OCI-LY7 (cell line): Measurements from ENCODE around the gene ADAM23. TPM values are rescaled to one million over a fixed set of nuclear protein-coding genes. Genes with fewer than 3 reads are reported as not detected.

Experiments
- BruUV-seq: library from RNA; stranded (reverse); fragments of 400-500 nt; replicated peaks from 2 replicates; lab custom pipeline; 2021; lab: Mats Ljungman, UMichigan
- CTCF ChIA-PET: fragments of 300-600 bp; sonication (Branson Sonifier 250); formaldehyde crosslinking; loops from one replicate; lab custom pipeline; 2022; ENCODE audit warnings: antibody characterized with exemption; ENCODE audit not compliant: unreplicated experiment; lab: Charles Lee
- POLR2A ChIA-PET: fragments of 300-600 bp; sonication (Branson Sonifier 250); formaldehyde crosslinking; loops from one replicate; lab custom pipeline; 2022; ENCODE audit warnings: antibody characterized with exemption; lab: Charles Lee
- DNase-seq: peaks from one replicate; pipeline ENCODE4 v3.0.0-alpha.2; 2015; ENCODE audit warnings: low spot score
- H2AFZ ChIP-seq: fragments of 200-600 bp; sonication (generic), shearing (Covaris generic); 2 replicates; pipeline ENCODE4 v1.6.1; 2014; ENCODE audit warnings: mild to moderate bottlenecking, antibody characterized with exemption, low read length, moderate library complexity
- H3K27ac ChIP-seq: fragments of 200-600 bp; sonication (generic); 2 replicates; pipeline ENCODE4 v1.5.1; 2014; ENCODE audit warnings: mixed run types, low read depth, mild to moderate bottlenecking, moderate library complexity, low read length, inconsistent platforms; ENCODE audit not compliant: poor library complexity, severe bottlenecking
- H3K36me3 ChIP-seq: fragments of 200-600 bp; sonication (generic); 2 replicates; pipeline ENCODE4 v1.6.1; 2014; ENCODE audit warnings: mild to moderate bottlenecking, antibody characterized with exemption, low read length, moderate library complexity, mixed read lengths; ENCODE audit not compliant: insufficient read depth
- H3K4me1 ChIP-seq: fragments of 200-600 bp; sonication (generic); 2 replicates; pipeline ENCODE4 v1.5.1; 2014; ENCODE audit warnings: mild to moderate bottlenecking, low read length; ENCODE audit not compliant: insufficient read depth, poor library complexity, severe bottlenecking
- H3K4me2 ChIP-seq: fragments of 200-600 bp; sonication (generic); 2 replicates; pipeline ENCODE4 v1.6.1; 2014; ENCODE audit warnings: mild to moderate bottlenecking, low read length
- H3K4me3 ChIP-seq: fragments of 200-600 bp; sonication (generic); 2 replicates; pipeline ENCODE4 v1.5.1; 2014; ENCODE audit warnings: mild to moderate bottlenecking, low read depth, low read length; ENCODE audit not compliant: poor library complexity, severe bottlenecking
- H3K79me2 ChIP-seq: fragments of 200-600 bp; sonication (generic); 2 replicates; pipeline ENCODE4 v1.6.1; 2016; ENCODE audit warnings: low read depth, mild to moderate bottlenecking, low read length, moderate library complexity, mixed read lengths; ENCODE audit not compliant: insufficient read depth
- H3K9me2 ChIP-seq: fragments of 200-600 bp; sonication (generic); 2 replicates; pipeline ENCODE4 v1.6.1; 2016; ENCODE audit warnings: mild to moderate bottlenecking, low read length, mixed read lengths; ENCODE audit not compliant: insufficient read depth
- H3K9me3 ChIP-seq: fragments of 200-600 bp; sonication (generic); 2 replicates; pipeline ENCODE4 v1.6.1; 2014; ENCODE audit warnings: mild to moderate bottlenecking, mixed run types, low read length, mixed read lengths
- H4K20me1 ChIP-seq: fragments of 200-600 bp; sonication (generic); 2 replicates; pipeline ENCODE4 v1.6.1; 2014; ENCODE audit warnings: mild to moderate bottlenecking, antibody characterized with exemption, low read length, moderate library complexity, mixed read lengths; ENCODE audit not compliant: insufficient read depth
- CTCF ChIP-seq: fragments of 200-600 bp; sonication (generic); conservative IDR thresholded peaks from 2 replicates; pipeline ENCODE4 v1.5.1; 2014; ENCODE audit warnings: mild to moderate bottlenecking, antibody characterized with exemption, low read length, moderate library complexity, mixed read lengths
- EZH2phosphoT487 ChIP-seq: fragments of 200-600 bp; sonication (generic); IDR thresholded peaks from 2 replicates; pipeline ENCODE4 v1.6.1; 2018; ENCODE audit warnings: low read depth, borderline replicate concordance, mild to moderate bottlenecking, mixed run types, antibody characterized with exemption, low read length, moderate library complexity, mixed read lengths
- intact Hi-C: fragments of 100-400 bp; cut with micrococcal nuclease; formaldehyde crosslinking; loops from one replicate; pipeline ENCODE4 v1.10.0; 2022; ENCODE audit not compliant: unreplicated experiment
- total RNA-seq, 2 experiments: library from RNA; depleted of rRNA in 1 of 2; stranded (reverse); fragments of >200 nt in 1 of 2; shearing (Covaris generic) in 1 of 2; gene quantifications; 2 replicates each; pipeline ENCODE4 v1.2.3, GENCODE V29; 2014 to 2022

The ADAM23 gene
- total RNA-seq, 2 experiments from 2014 or later, result 0.53 TPM; not detected in 1

- intact Hi-C loops, result no loop called here
- no peaks in the 10 kb centered on the region for H3K79me2 ChIP-seq
- no peaks in the 10 kb centered on the region for H3K9me3 ChIP-seq
- no peak overlapping the region for H3K4me3 ChIP-seq
- no peak overlapping the region for H2AFZ ChIP-seq
- H3K4me2 ChIP-seq, result no peak overlapping the region
- H3K36me3 ChIP-seq, result no peaks in the 10 kb centered on the region
- CTCF ChIA-PET, result no interaction called here
- DNase-seq, result no peak
- no peak for TF ChIP-seq EZH2phosphoT487
- no peaks in the 10 kb centered on the region for H4K20me1 ChIP-seq
- H3K27ac ChIP-seq, result no peak overlapping the region
- POLR2A ChIA-PET, result interaction anchor here (0.8 kb wide), 1 partner anchor 13 kb away, joined by 3 read pairs; no protein-coding TSS in a partner anchor
- H3K4me1 ChIP-seq, result no peaks in the 10 kb centered on the region
- H3K9me2 ChIP-seq, result no peaks in the 10 kb centered on the region
- no TSS peak for BruUV-seq
Observed at GRCh38 chr2:206488053-206488452, 44.7 kb downstream of the ADAM23 start.

DNA sequence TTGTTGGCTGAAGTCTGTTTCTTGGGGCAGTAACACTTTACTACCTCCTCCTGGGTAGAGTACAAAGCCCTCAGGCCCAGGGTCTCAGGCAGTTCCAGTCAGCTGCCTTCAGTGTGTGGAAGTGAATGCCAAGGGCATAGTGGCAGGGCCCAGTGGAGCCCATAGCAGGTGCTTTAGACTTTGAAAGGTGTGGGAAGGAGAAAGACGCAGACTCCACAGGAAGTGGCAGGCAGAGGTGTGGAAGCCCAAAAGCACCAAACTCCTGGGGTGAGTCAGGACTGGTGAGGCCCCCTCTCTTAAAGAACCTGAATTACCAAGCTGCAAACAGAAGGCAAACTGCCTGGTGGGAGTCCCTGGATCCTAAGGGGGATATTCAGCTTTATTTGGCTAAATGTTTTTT is 45.3 kb downstream of the ADAM23 start:
- Histone ChIP-seq H2AFZ (no peak overlapping the region), H3K79me2 (no peaks in the 10 kb centered on the region), H3K4me1 (no peaks in the 10 kb centered on the region), H3K4me3 (no peak overlapping the region), H3K9me3 (no peaks in the 10 kb centered on the region), H3K27ac (no peak overlapping the region), H3K36me3 (no peaks in the 10 kb centered on the region), H3K9me2 (no peaks in the 10 kb centered on the region), H3K4me2 (no peak overlapping the region), H4K20me1 (no peaks in the 10 kb centered on the region)
- ChIA-PET POLR2A (interaction anchor here (0.8 kb wide), 1 partner anchor 12 kb away, joined by 3 read pairs; no protein-coding TSS in a partner anchor), CTCF (no interaction called here)
- TF ChIP-seq EZH2phosphoT487 (no peak), CTCF (no peak)
- no TSS peak for BruUV-seq
- intact Hi-C loops, result no loop called here
- DNase-seq, result no peak

DNA sequence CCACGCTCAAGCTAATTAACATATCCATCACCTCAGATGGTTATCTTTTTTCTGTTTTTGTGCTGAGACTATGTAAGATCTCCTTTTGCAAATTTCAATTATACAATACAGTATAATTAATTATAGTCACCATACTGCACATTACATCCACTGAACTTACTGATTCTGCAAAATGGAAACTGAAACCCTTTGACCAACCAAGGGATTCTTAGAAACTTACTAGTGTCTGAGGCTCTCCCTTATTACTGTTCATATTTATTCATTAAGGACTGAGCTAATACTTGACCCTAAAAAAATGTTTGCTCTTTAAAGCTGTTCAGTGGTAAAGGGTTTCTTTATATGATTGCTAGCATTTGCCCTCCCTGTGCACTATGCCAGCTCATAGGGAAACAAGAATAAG is 50.7 kb downstream of the ADAM23 start:
- intact Hi-C loops, result no loop called here
- no peaks in the 10 kb centered on the region for H3K9me2 ChIP-seq
- no peak overlapping the region for H3K4me3 ChIP-seq
- POLR2A ChIA-PET, result interaction anchor here (0.6 kb wide), 1 partner anchor 235 kb away, joined by 3 read pairs; no protein-coding TSS in a partner anchor
- no TSS peak for BruUV-seq
- no peaks in the 10 kb centered on the region for H4K20me1 ChIP-seq
- H3K9me3 ChIP-seq, result no peaks in the 10 kb centered on the region
- DNase-seq, result no peak
- no peak overlapping the region for H3K4me2 ChIP-seq
- H2AFZ ChIP-seq, result no peak overlapping the region
- no peaks in the 10 kb centered on the region for H3K4me1 ChIP-seq
- H3K36me3 ChIP-seq, result no peaks in the 10 kb centered on the region
- CTCF ChIA-PET, result no interaction called here
- H3K79me2 ChIP-seq, result no peaks in the 10 kb centered on the region
- H3K27ac ChIP-seq, result no peak overlapping the region
- TF ChIP-seq CTCF (no peak), EZH2phosphoT487 (no peak)
